GM12874 (cell line): Measurements from ENCODE around the gene TMEM222.

Source experiments
- TF ChIP-seq, protein P1 (sequence below): IDR thresholded peaks from 2 replicates; pipeline ENCODE4 v1.5.1; 2011; ENCODE audit warnings: low read depth, mild to moderate bottlenecking, control low read depth, low read length, moderate library complexity; ENCODE audit not compliant: insufficient read depth

TMEM222 gene

DNA sequence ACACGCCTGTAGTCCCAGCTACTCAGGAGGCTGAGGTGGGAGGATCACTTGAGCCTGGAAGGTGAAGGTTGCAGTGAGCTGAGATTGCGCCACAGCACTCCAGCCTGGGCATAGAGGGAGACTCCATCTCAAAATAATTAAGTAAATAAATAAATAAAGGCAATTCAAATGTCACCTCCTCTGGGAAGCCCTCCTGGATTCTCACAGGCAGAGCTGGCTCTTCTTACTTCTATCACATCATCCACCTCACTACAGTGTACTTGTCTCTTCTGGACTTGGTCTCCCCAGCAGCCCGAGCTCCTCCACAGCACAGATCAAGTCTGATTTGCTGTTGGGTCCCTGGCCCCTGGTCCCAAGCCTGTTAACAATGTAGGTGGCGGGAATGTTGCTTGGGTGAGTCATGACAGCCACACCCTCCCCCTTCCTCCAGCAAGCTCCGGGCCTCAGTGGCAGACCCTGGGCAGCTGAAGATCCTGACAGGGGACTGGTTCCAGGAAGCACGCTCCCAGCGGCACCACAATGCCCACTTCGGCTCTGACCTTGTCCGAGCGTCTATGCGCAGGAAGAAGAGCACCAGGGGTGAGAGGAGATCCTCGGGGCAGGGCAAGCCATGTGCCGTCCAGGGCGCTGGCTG lies 25.1 kb downstream of the TMEM222 start:
- TF ChIP-seq, protein P1, sequence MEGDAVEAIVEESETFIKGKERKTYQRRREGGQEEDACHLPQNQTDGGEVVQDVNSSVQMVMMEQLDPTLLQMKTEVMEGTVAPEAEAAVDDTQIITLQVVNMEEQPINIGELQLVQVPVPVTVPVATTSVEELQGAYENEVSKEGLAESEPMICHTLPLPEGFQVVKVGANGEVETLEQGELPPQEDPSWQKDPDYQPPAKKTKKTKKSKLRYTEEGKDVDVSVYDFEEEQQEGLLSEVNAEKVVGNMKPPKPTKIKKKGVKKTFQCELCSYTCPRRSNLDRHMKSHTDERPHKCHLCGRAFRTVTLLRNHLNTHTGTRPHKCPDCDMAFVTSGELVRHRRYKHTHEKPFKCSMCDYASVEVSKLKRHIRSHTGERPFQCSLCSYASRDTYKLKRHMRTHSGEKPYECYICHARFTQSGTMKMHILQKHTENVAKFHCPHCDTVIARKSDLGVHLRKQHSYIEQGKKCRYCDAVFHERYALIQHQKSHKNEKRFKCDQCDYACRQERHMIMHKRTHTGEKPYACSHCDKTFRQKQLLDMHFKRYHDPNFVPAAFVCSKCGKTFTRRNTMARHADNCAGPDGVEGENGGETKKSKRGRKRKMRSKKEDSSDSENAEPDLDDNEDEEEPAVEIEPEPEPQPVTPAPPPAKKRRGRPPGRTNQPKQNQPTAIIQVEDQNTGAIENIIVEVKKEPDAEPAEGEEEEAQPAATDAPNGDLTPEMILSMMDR, result no peak

DNA sequence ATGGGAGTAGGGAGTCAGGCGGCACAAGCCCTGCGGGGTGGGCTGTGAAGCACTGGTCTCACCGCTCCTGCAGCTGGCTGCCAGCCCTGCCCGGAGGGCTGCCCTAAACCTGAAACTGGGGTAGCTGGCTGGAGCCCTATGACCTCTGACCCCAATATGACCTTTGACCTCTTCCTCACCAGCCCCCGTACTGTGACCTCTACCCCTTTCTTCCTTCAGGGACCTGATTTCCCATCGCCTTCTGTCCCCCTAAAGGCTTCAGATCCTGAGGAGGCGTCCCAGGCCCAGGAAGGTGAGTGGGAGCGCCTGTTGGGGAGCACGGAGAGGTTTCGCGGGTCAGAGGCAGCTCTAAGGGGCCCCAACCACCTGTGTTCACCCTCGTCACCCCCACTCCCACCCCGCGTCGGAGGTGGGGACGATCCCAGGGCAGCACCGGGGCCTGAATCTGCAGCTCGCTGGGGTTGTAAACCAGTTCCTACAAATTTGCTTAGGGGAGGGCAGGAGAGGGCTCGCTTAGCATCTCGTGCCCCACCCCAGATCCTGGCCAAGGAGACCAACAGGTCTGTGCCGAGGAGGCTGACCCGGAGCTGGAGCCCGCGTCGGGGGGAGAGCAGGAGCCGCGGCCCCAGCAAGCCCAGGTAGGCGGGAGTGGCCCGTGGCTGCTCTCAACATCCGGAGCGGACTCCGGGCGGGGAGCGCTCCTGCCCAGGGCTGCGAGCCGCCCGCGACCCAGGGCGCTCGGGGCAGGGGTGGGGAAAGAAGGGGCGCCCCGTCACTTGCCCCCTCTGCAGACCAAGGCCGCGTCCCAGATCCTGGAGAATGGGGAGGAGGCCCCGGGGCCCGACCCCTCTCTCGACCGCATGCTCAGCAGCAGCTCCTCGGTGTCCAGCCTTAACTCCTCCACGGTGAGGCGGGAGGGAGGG lies 27.2 kb downstream of the TMEM222 start:
- TF ChIP-seq, protein P1, result no peak

DNA sequence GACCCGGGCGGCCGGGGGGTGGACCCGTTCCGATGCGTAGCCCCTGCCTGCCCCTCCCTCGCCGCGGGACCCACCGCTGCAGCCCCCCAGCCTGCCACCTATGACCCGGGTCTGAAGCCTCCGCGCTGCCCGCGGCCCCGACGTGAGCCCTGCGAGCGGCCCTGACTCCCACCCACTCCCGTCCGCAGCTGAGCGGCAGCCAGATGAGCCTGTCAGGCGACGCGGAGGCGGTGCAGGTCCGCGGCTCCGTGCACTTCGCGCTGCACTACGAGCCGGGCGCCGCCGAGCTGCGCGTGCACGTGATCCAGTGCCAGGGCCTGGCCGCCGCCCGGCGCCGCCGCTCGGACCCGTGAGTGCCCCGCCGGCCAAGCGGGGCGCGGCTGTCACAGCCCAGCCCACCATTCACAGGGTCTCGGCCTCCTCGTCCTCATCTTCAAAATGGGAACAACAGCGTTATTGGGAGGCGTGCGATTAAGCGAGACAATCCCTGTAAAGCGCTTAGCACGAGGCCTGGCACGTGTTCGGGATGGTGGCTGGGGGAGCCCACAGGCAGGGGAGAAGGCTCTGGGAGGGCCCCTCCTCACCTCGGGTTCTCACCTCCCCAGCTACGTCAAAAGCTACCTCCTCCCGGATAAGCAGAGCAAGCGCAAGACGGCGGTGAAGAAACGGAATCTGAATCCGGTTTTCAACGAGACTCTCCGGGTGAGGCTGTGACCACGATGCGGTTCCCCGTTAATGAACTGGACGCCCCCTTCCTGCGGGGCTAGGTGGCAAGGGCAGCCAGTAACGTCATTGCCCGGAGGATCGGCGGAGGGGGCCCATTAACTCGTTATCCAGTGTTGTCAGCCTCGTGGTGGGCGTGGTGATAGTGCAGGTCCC lies 28.1 kb downstream of the TMEM222 start:
- TF ChIP-seq, protein P1, result no peak

DNA sequence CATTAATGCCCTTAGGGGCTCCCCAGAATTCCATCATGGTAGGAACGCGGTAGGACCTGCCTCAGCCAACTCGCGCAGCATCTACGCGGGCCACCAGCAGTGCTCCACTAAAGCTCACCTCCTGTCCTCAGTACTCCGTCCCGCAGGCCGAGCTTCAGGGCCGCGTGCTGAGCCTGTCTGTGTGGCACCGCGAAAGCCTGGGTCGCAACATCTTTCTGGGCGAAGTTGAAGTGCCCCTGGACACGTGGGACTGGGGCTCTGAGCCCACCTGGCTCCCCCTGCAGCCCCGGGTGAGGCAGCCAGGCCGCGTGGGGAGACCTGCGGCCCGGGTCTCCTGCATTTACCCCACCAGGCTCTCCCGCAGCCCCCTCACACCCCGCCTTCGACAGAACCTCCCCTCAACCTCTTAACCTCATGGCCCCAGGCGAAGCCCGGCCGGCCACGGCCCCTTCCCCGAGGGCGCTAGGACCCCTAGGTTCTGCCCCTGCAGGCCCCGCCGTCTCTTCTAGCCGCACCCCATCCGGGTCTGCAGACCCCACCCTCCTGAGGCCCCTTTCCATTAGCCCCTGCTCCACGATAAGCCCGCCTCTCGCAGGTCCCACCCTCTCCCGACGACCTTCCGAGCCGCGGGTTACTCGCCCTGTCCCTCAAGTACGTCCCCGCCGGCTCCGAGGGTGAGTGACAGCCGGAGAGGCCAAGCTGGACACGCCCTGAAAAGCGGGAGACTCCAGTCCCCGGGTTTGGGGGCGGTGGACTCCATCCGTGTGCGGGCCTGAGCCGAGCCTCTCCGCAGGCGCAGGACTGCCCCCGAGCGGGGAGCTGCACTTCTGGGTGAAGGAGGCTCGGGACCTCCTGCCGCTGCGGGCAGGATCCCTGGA lies 28.9 kb downstream of the TMEM222 start:
- TF ChIP-seq, protein P1, result no peak

DNA sequence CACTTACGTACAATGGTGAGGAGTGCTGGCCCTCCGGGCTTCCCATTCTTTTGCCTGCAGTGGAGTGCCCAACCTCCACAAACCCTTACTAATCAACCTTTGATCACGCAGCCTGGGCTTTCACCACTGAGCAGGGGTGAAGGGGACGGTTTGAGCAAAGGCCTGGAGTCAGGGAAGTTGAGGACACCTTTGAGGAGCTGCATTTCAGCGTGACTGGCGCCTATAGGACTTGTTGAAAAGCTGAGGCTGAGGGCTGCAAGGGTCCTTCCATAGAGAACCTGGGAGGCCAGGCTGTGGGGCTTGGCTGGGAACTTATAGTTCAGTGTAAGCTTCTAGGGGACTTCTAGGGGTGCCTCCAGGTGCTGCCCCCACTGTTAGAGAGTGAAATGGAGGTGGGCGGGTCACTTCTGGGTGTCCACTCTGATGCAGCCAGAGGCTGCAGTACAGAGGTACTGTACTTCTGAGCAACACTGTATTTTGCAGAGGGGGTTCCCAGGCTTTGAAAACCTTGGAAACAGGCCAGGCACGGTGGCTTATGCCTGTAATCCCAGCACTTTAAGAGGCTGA lies 29.7 kb downstream of the TMEM222 start:
- TF ChIP-seq, protein P1, result no peak

DNA sequence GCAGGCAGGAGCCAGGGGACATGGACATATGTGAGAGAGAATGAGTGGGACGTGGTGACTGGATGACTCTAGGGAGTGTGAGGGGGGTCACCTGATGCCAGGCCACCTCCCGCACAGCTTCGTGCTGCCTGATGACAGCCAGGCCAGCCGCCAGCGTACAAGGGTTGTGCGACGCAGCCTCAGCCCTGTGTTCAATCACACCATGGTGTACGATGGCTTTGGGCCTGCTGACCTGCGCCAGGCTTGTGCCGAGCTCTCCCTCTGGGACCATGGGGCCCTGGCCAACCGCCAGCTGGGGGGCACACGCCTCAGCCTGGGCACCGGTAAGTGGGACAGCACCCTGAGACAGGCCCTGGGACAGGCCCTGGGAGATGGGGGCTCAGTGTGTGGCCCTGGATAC lies 31.2 kb downstream of the TMEM222 start:
- TF ChIP-seq, protein P1, result no peak
